ENCODE results near the gene ZNF790. TPM values are rescaled to one million over a fixed set of nuclear protein-coding genes. Genes with fewer than 3 reads are reported as not detected.

The ZNF790 gene
- total and polyA plus RNA-seq, 2 of the 4 experiments (the other 2 are of a cell fraction), result 0.97 to 4.3 TPM

DNA sequence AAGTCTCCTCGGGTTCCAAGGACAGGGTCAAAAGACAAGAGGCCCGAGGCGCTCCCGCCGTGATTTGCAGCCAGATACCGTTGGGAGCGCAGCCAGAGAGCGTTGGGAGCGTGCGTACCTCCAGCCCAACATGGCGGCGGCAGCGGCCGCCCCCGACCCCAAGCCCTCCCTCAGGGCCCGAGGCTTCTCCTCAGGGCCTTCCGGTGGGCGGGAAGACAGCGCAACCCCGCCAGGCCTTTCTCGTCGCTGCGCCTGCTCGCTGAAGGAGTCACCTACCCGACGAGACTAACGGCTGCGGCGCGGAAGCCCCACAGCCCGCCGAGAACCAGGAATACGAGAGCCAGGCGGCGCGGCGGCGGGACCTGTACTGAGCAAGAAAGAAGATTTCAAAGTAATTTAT is 62.4 kb downstream of the ZNF790 start:
- CTCF ChIA-PET, result no interaction called here
- no peak overlapping the region for H3K4me3 ChIP-seq (ENCODE audit: insufficient read depth, low read depth, low read length)

More for the DNA sequence above, 62.4 kb downstream of the ZNF790 start:
- no peak overlapping the region for H3K4me2 ChIP-seq (ENCODE audit: low read depth, low read length)
- no peak overlapping the region for H4K8ac ChIP-seq (ENCODE audit: low read depth in 2 of 2, low read length in 2 of 2)
- POLR2A ChIA-PET (ENCODE audit: unreplicated experiment), result no interaction called here
- H3K9ac ChIP-seq (ENCODE audit: low read depth, low read length), result no peak overlapping the region
- no peaks in the 10 kb centered on the region for H3K4me1 ChIP-seq (ENCODE audit: control insufficient read depth, insufficient read depth, low read length)
- no peak overlapping the region for H2AK9ac ChIP-seq (replicated peaks; ENCODE audit: low read depth, low read length, poor library complexity)
- no peak overlapping the region for H3K14ac ChIP-seq (replicated peaks; ENCODE audit: low read depth, low read length)
- H2BK15ac ChIP-seq (ENCODE audit: low read depth, low read length), result no peak overlapping the region
- intact Hi-C loops (cut with micrococcal nuclease) (loop anchor here (10.0 kb wide), 1 partner anchor 299 kb away; the partner anchor contains the start of gene ZNF420), dilution Hi-C loops (cut with HindIII; ENCODE audit: low sequenced_read_pairs, unreplicated experiment) (no loop called here), in situ Hi-C loops (cut with MboI; ENCODE audit: low sequenced_read_pairs) (no loop called here)
- H2BK120ac ChIP-seq (ENCODE audit: low read depth, low read length), result no peak overlapping the region
- TF ChIP-seq FOS (IDR thresholded peaks at IDR 0.05; ENCODE audit: low read depth, low read length) (no peak), SMC3 (IDR thresholded peaks at IDR 0.05; ENCODE audit: low read depth, low read length) (no peak), RFX5 (IDR thresholded peaks at IDR 0.05; ENCODE audit: low read depth, low read length) (no peak), BHLHE40 (IDR thresholded peaks at IDR 0.05; ENCODE audit: low read depth, low read length) (no peak), CEBPB (IDR thresholded peaks at IDR 0.05; ENCODE audit: low read depth, low read length) (no peak), USF2 (IDR thresholded peaks at IDR 0.05; ENCODE audit: low read depth, low read length) (no peak), NFE2L2 (IDR thresholded peaks at IDR 0.05; ENCODE audit: low read depth, low read length) (no peak), ELK1 (IDR thresholded peaks at IDR 0.05; ENCODE audit: borderline replicate concordance, low read depth, low read length) (no peak)
- TF ChIP-seq, protein P1, sequence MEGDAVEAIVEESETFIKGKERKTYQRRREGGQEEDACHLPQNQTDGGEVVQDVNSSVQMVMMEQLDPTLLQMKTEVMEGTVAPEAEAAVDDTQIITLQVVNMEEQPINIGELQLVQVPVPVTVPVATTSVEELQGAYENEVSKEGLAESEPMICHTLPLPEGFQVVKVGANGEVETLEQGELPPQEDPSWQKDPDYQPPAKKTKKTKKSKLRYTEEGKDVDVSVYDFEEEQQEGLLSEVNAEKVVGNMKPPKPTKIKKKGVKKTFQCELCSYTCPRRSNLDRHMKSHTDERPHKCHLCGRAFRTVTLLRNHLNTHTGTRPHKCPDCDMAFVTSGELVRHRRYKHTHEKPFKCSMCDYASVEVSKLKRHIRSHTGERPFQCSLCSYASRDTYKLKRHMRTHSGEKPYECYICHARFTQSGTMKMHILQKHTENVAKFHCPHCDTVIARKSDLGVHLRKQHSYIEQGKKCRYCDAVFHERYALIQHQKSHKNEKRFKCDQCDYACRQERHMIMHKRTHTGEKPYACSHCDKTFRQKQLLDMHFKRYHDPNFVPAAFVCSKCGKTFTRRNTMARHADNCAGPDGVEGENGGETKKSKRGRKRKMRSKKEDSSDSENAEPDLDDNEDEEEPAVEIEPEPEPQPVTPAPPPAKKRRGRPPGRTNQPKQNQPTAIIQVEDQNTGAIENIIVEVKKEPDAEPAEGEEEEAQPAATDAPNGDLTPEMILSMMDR (conservative IDR thresholded peaks at IDR 0.05; ENCODE audit: low read depth, low read length), result no peak
- no peak overlapping the region for H3K23ac ChIP-seq (ENCODE audit: low read depth, low read length)
- H3K27ac ChIP-seq (ENCODE audit: insufficient read depth, low read length), result no peak overlapping the region
- H4K20me1 ChIP-seq (ENCODE audit: insufficient read depth, low read length), result no peaks in the 10 kb centered on the region
- peaks cover 9% of the 10 kb centered on the region for H3K9me3 ChIP-seq (ENCODE audit: control insufficient read depth, insufficient read depth, low read length)
- no peaks in the 10 kb centered on the region for H3K9me1 ChIP-seq (ENCODE audit: insufficient read depth, low read length)
- no peak overlapping the region for H4K5ac ChIP-seq (ENCODE audit: low read depth, low read length)
- peak overlapping the region; percentile 13 for H2AFZ ChIP-seq (replicated peaks; ENCODE audit: low read length, poor library complexity)
- ATAC-seq (ENCODE audit: low read depth), result no peak
- H2BK5ac ChIP-seq (ENCODE audit: low read depth, low read length, poor library complexity, severe bottlenecking), result no peak overlapping the region
- H2BK20ac ChIP-seq (ENCODE audit: low read depth, low read length), result no peak overlapping the region
- no peak overlapping the region for H4K91ac ChIP-seq (ENCODE audit: insufficient read depth, low read depth, low read length)
- no peak overlapping the region for H3K18ac ChIP-seq (ENCODE audit: low read depth, low read length)
- H3K27me3 ChIP-seq (ENCODE audit: control insufficient read depth, insufficient read depth, low read length), result no peaks in the 10 kb centered on the region
- no TSS peak for BruUV-seq (replicated peaks)
- no peak overlapping the region for H2AK5ac ChIP-seq (ENCODE audit: low read depth, low read length)
- no peaks in the 10 kb centered on the region for H3K36me3 ChIP-seq (ENCODE audit: control insufficient read depth, insufficient read depth, low read length)
- no peak overlapping the region for H3K56ac ChIP-seq (ENCODE audit: extremely low read depth, insufficient read depth, low read length)
- WGBS, 2 experiments (ENCODE audit: extremely low coverage in 2 of 2, insufficient read length in 1 of 2), result 0% methylated on average over 1 of the region's 38 CpGs; no CpG with 5 or more reads in 1 of the 2 experiments
- H3K79me1 ChIP-seq (ENCODE audit: low read depth in 1 of 2, low read length in 2 of 2), result peaks cover 7 to 8% of the 10 kb centered on the region in 2 experiments; a peak in 2 of 4 replicates
- H3K4ac ChIP-seq (ENCODE audit: low read depth, low read length), result no peak overlapping the region
- no peak for DNase-seq
